Endothelial cell of umbilical vein (primary cell): Measurements from ENCODE around the gene CUL7. TPM values are rescaled to one million over a fixed set of nuclear protein-coding genes. Genes with fewer than 3 reads are reported as not detected.

Source experiments
- BruUV-seq: library from RNA; stranded (reverse); fragments of 400-500 nt; replicated peaks from 2 replicates; lab custom pipeline; 2021; lab: Mats Ljungman, UMichigan
- CTCF ChIA-PET: fragments of 300-600, 350-600 bp; sonication (Branson Sonifier 250); formaldehyde crosslinking; loops from one replicate; lab custom pipeline; 2021; ENCODE audit warnings: antibody characterized with exemption, inconsistent platforms; lab: Charles Lee
- POLR2A ChIA-PET: fragments of 300-600, 350-600 bp; sonication (Branson Sonifier 250); formaldehyde crosslinking; loops from one replicate; lab custom pipeline; 2021; ENCODE audit warnings: antibody characterized with exemption, inconsistent platforms; lab: Charles Lee
- DNase-seq: peaks from one replicate; pipeline ENCODE4 v3.0.0-alpha.2; 2011; ENCODE audit warnings: low read depth, low spot score
- FAIRE-seq: peaks from 2 replicates; lab custom pipeline; 2011; peaks lifted over from hg19 to GRCh38; lab: Jason Lieb, UNC
- H2AFZ ChIP-seq: 2 replicates; pipeline ENCODE4 v1.6.0; 2012; ENCODE audit warnings: low read depth, low read length, control low read depth, inconsistent platforms
- H3K27ac ChIP-seq: 2 replicates; pipeline ENCODE4 v1.5.1; 2011; ENCODE audit warnings: low read depth, mild to moderate bottlenecking, control low read depth, low read length, moderate library complexity; ENCODE audit not compliant: insufficient read depth
- H3K27me3 ChIP-seq, 2 experiments: 2 replicates each; pipeline versions ENCODE4 v1.6.0 to v1.6.1; 2011; ENCODE audit warnings: low read length in 2 of 2, mixed read lengths in 1 of 2; ENCODE audit not compliant: control insufficient read depth in 2 of 2, insufficient read depth in 2 of 2
- H3K36me3 ChIP-seq, 2 experiments: 2 replicates in 1 of 2; 3 replicates in 1 of 2; pipeline ENCODE4 v1.5.1; 2011; ENCODE audit warnings: low read length in 2 of 2, mild to moderate bottlenecking in 1 of 2, moderate library complexity in 1 of 2; ENCODE audit not compliant: control insufficient read depth in 2 of 2, insufficient read depth in 2 of 2; ENCODE audit errors: extremely low read depth in 1 of 2
- H3K4me1 ChIP-seq: 3 replicates; pipeline ENCODE4 v1.5.1; 2011; ENCODE audit warnings: mild to moderate bottlenecking, low read length; ENCODE audit not compliant: control insufficient read depth, insufficient read depth; ENCODE audit errors: extremely low read depth
- H3K4me2 ChIP-seq: 2 replicates; pipeline ENCODE4 v1.6.1; 2011; ENCODE audit warnings: low read length, control low read depth, mixed read lengths; ENCODE audit not compliant: insufficient read depth
- H3K4me3 ChIP-seq, 3 experiments: fragments of 200-600 bp in 1 of 3; sonication (generic), shearing (Covaris generic) in 1 of 3; replicated peaks in 1 of 3; 2 replicates each; pipeline ENCODE4 v1.5.1; 2011 to 2016; ENCODE audit warnings: control low read depth in 3 of 3, low read length in 3 of 3, mild to moderate bottlenecking in 2 of 3, inconsistent platforms in 1 of 3, low read depth in 1 of 3, moderate library complexity in 1 of 3; ENCODE audit not compliant: insufficient read depth in 1 of 3
- H3K79me2 ChIP-seq: 2 replicates; pipeline ENCODE4 v1.6.0; 2012; ENCODE audit warnings: low read length, inconsistent platforms; ENCODE audit not compliant: control insufficient read depth, insufficient read depth
- H3K9ac ChIP-seq: replicated peaks from 2 replicates; pipeline ENCODE3; 2011; ENCODE audit warnings: low read length, control low read depth; ENCODE audit not compliant: insufficient read depth; ENCODE audit errors: extremely low read depth
- H3K9me1 ChIP-seq: replicated peaks from 3 replicates; pipeline ENCODE4 v1.6.0; 2011; ENCODE audit warnings: mild to moderate bottlenecking, low read length; ENCODE audit not compliant: control insufficient read depth, insufficient read depth; ENCODE audit errors: extremely low read depth
- H3K9me3 ChIP-seq: replicated peaks from 2 replicates; pipeline ENCODE4 v1.5.1; 2012; ENCODE audit warnings: low read length, inconsistent platforms; ENCODE audit not compliant: control insufficient read depth, insufficient read depth
- H4K20me1 ChIP-seq: replicated peaks from 2 replicates; pipeline ENCODE3; 2011; ENCODE audit warnings: mild to moderate bottlenecking, low read length; ENCODE audit not compliant: control insufficient read depth, insufficient read depth; ENCODE audit errors: extremely low read depth
- EZH2 ChIP-seq: IDR thresholded peaks from 2 replicates; pipeline ENCODE4 v1.6.1; 2012; ENCODE audit warnings: borderline replicate concordance, low read depth, mild to moderate bottlenecking, moderate library complexity, low read length, inconsistent platforms; ENCODE audit not compliant: severe bottlenecking
- FOS ChIP-seq: IDR thresholded peaks from 2 replicates; pipeline ENCODE4 v1.6.1; 2011; ENCODE audit warnings: mild to moderate bottlenecking, low read length, moderate library complexity, borderline replicate concordance; ENCODE audit not compliant: insufficient read depth
- GATA2 ChIP-seq: IDR thresholded peaks from 2 replicates; pipeline ENCODE4 v1.7.0; 2011; ENCODE audit warnings: low read depth, mild to moderate bottlenecking, moderate library complexity, mixed read lengths, low read length; ENCODE audit not compliant: insufficient read length, insufficient read depth
- JUN ChIP-seq: IDR thresholded peaks from 2 replicates; pipeline ENCODE4 v1.6.1; 2011; ENCODE audit warnings: borderline replicate concordance, low read depth; ENCODE audit not compliant: insufficient read length, insufficient read depth
- MYC ChIP-seq: IDR thresholded peaks from one replicate; pipeline ENCODE4 v1.6.1; 2011; ENCODE audit warnings: mild to moderate bottlenecking, low read depth, low read length
- POLR2A ChIP-seq: IDR thresholded peaks from 2 replicates; pipeline ENCODE4 v1.6.1; 2012; ENCODE audit warnings: low read depth, mild to moderate bottlenecking, control low read depth, low read length
- POLR2AphosphoS5 ChIP-seq: IDR thresholded peaks from 2 replicates; pipeline ENCODE4 v1.6.1; 2012; ENCODE audit warnings: low read depth, mild to moderate bottlenecking, control low read depth, low read length, moderate library complexity; ENCODE audit not compliant: insufficient read depth
- dilution Hi-C: fragments of 300-500 bp; cut with MboI; formaldehyde crosslinking; loops from one replicate; pipeline ENCODE4 v1.15.0; 2019; ENCODE audit warnings: low sequenced_read_pairs; ENCODE audit not compliant: extremely low pct_ligation_motif_present
- intact Hi-C: fragments of 100-400 bp; cut with micrococcal nuclease; formaldehyde crosslinking; loops from one replicate; pipeline ENCODE4 v1.10.0; 2022
- polyA plus RNA-seq, 4 experiments: library from polyadenylated mRNA; depleted of rRNA in 3 of 4; stranded (reverse) in 3 of 4; unstranded in 1 of 4; fragments of >200 nt; gene quantifications; 2 replicates each; pipeline versions ENCODE4 v1.2.1 to v1.2.3, GENCODE V29; 2011 to 2012; ENCODE audit warnings: missing spikeins in 1 of 4
- total RNA-seq: library from RNA; stranded (reverse); gene quantifications from 2 replicates; pipeline ENCODE4 v1.2.3, GENCODE V29; 2021
- TF ChIP-seq, protein P1 (sequence below): IDR thresholded peaks from 2 replicates; pipeline ENCODE4 v1.6.1; 2011; ENCODE audit not compliant: insufficient read depth, insufficient read length
- TF ChIP-seq, protein P2 (sequence below), 2 donors: IDR thresholded peaks; 1 replicate in 1 of 2; 2 replicates in 1 of 2; pipeline ENCODE4 v1.5.1; 2011; ENCODE audit warnings: low read length in 2 of 2, mild to moderate bottlenecking in 2 of 2, moderate library complexity in 2 of 2, control low read depth in 1 of 2, inconsistent platforms in 1 of 2, low read depth in 1 of 2; ENCODE audit not compliant: insufficient read depth in 1 of 2; ENCODE audit errors: extremely low read depth in 1 of 2

The CUL7 gene
- total and polyA plus RNA-seq, 2 donors (not counting 3 experiments of a cell fraction or from before 2014, with no cell fraction given): 29.4 to 33.7 TPM

DNA sequence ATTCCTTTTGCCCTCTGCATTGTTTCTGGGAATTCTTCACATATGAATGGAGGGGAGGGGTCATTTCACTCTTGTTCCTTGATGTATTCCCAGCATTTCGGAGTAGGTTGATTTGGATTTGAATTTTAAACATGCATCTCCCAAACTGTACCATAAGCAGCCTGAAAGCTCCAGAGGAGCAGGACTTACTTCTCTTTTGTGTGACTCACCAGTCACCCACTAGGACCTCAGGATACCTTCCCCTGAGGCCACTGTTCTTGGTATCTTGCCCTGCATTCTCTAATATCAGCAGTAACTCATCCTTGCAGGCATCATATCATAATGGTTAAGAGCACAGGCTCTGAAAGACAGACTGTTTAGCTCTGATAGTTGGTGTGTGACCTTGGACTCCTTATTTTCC lies 4.9 kb upstream of the CUL7 start:
- Histone ChIP-seq H2AFZ (no peak overlapping the region), H4K20me1 (no peaks in the 10 kb centered on the region), H3K27me3 (no peaks in the 10 kb centered on the region), H3K27ac (no peak overlapping the region), H3K36me3 (no peaks in the 10 kb centered on the region), H3K4me3 (peak overlapping the region; percentile 80 to 96 (median 94)), H3K9ac (peak overlapping the region; percentile 69), H3K9me3 (no peaks in the 10 kb centered on the region), H3K4me2 (peak overlapping the region; percentile 89), H3K4me1 (peaks cover 18% of the 10 kb centered on the region), H3K79me2 (peaks cover 12% of the 10 kb centered on the region), H3K9me1 (no peaks in the 10 kb centered on the region)
- intact Hi-C loops: loop anchor here (5.0 kb wide), 1 partner anchor 84 kb away; no protein-coding TSS in a partner anchor
- DNase-seq (no peak), FAIRE-seq (peak; percentile 44)
- no peak for TF ChIP-seq JUN
- TF ChIP-seq, protein P1, sequence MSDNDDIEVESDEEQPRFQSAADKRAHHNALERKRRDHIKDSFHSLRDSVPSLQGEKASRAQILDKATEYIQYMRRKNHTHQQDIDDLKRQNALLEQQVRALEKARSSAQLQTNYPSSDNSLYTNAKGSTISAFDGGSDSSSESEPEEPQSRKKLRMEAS: no peak
- TF ChIP-seq POLR2AphosphoS5: no peak
- no peak for TF ChIP-seq EZH2
- no peak for TF ChIP-seq POLR2A
- no peak for TF ChIP-seq FOS
- TF ChIP-seq, protein P2, sequence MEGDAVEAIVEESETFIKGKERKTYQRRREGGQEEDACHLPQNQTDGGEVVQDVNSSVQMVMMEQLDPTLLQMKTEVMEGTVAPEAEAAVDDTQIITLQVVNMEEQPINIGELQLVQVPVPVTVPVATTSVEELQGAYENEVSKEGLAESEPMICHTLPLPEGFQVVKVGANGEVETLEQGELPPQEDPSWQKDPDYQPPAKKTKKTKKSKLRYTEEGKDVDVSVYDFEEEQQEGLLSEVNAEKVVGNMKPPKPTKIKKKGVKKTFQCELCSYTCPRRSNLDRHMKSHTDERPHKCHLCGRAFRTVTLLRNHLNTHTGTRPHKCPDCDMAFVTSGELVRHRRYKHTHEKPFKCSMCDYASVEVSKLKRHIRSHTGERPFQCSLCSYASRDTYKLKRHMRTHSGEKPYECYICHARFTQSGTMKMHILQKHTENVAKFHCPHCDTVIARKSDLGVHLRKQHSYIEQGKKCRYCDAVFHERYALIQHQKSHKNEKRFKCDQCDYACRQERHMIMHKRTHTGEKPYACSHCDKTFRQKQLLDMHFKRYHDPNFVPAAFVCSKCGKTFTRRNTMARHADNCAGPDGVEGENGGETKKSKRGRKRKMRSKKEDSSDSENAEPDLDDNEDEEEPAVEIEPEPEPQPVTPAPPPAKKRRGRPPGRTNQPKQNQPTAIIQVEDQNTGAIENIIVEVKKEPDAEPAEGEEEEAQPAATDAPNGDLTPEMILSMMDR (IDR thresholded peaks at IDR 0.05; ENCODE audit: extremely low read depth in 1 of 2, insufficient read depth in 1 of 2, low read depth in 1 of 2, low read length in 2 of 2): no peak
- TF ChIP-seq MYC: no peak
- TF ChIP-seq GATA2: no peak
- dilution Hi-C loops: no loop called here
- ChIA-PET POLR2A (interaction anchor here (1.1 to 1.5 kb wide), 2 partner anchors 18 to 44 kb away, joined by 3 to 9 read pairs; partner anchors contain the start of genes KLHDC3, MEA1 and PTK7), CTCF (interaction anchor here (0.6 to 1.1 kb wide), 3 partner anchors 12 to 85 kb away, joined by 3 read pairs; no protein-coding TSS in a partner anchor)
- BruUV-seq: no TSS peak
